ENCODE measurements around the gene SWT1.
A peak's percentile ranks its signal among the peaks of the same experiment; 100 is the strongest.

SWT1 gene, protein sequence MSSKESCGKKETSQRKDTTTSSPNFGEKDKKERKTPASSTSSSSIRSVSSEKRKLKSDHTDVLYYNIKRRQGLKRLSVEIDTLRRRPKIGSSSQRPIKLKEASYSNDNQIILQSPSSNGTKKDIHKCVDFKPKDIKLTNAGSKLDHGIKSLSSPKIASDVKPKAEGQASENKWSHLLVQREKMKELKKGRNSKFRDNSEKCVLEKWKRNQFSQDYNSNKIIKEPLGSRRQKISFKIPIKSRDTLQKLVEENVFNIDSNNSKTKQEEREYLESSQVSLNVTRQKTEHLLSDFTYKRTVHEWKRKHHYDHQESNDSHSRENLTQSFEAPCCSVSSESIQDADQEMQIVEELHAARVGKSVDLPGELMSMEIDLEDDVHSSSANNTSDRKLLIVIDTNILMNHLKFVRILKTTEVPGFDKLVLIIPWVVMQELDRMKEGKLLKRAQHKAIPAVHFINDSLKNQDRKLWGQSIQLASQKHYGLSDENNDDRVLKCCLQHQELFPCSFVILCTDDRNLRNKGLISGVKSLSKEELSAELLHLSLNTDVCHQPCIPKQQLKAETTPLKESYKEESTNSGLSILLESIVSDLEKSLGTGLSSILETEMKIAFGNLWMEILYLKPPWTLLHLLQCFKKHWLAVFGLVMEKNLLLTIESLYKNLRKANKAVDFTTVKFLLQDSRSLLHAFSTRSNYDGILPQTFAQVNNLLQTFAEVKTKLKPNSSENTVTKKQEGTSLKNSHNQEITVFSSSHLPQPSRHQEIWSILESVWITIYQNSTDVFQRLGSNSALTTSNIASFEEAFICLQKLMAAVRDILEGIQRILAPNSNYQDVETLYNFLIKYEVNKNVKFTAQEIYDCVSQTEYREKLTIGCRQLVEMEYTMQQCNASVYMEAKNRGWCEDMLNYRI

GRCh38 chr1:185156854-185157598 lies at the start of gene SWT1, which contains the start of gene TRMT1L:
Gene SWT1 (plus strand): TSS chr1:185157167. CDS start chr1:185160842, 3,675 bp downstream.
Gene TRMT1L (minus strand): TSS chr1:185156953. CDS start chr1:185156712, 241 bp downstream.
- intact Hi-C loops (cut with DNase I) = loop anchor here (2.0 to 10.0 kb wide), 5 partner anchors 110 to 1218 kb away; partner anchors contain the start of genes EDEM3, IVNS1ABP, ODR4 and RNF2
- peak; percentile 99 to 100 (median 100) for DNase-seq

GRCh38 chr1:185108321-185108720 lies 48.6 kb upstream of the SWT1 start:
- DNase-seq = no peak
- intact Hi-C loops (cut with DNase I) = no loop called here

- no peak for DNase-seq
- intact Hi-C loops (cut with DNase I) = no loop called here
Measured at GRCh38 chr1:185110145-185110544, 46.8 kb upstream of the SWT1 start.

GRCh38 chr1:185111873-185112272 lies 45.1 kb upstream of the SWT1 start:
- intact Hi-C loops (cut with DNase I) = no loop called here
- no peak for DNase-seq

DNA sequence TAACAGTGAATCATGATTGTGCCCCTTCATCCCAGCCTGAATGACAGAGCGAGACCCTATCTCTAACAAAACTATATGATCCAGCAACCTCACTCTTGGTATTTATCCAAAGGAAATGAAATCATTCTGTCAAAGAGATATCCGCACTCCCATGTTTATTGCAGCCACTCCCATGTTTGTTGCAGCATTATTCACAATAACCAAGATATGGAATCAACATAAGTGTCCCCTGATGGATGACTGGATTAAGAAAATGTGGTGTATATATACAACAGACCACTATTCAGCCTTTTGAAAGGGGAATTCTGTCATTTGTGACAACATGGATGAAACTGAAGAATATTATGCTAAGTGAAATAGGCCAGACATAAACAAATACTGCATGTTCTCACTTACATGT lies 44.6 kb upstream of the SWT1 start:
- intact Hi-C loops (cut with DNase I) = no loop called here
- no peak for DNase-seq

DNA sequence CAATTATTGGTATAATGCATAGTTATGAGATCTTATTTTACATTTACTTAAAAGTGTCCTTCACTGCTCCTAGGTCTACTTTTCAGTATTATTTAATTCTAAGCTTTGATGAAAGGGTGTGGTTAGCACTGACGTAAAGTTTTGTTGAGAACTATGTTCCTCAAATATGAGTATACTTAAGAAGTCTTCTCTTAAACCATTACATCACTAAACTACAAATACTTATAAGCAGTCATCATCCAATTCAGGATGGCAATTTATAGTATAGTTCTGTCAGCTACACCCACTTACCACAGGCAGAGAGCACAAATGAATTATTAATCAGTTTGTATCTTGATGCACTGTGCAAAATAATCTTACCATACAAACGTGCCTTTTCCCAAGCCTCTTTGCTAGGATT lies 27.3 kb upstream of the SWT1 start:
- DNase-seq = no peak
- intact Hi-C loops (cut with DNase I) = no loop called here

GRCh38 chr1:185132534-185132933 lies 24.4 kb upstream of the SWT1 start:
- intact Hi-C loops (cut with DNase I) = no loop called here
- no peak for DNase-seq

GRCh38 chr1:185137896-185138545 lies 18.9 kb upstream of the SWT1 start:
- intact Hi-C loops (cut with DNase I) = no loop called here
- no peak for DNase-seq

GRCh38 chr1:185139246-185139645 lies 17.7 kb upstream of the SWT1 start:
- intact Hi-C loops (cut with DNase I) = no loop called here
- no peak for DNase-seq

DNA sequence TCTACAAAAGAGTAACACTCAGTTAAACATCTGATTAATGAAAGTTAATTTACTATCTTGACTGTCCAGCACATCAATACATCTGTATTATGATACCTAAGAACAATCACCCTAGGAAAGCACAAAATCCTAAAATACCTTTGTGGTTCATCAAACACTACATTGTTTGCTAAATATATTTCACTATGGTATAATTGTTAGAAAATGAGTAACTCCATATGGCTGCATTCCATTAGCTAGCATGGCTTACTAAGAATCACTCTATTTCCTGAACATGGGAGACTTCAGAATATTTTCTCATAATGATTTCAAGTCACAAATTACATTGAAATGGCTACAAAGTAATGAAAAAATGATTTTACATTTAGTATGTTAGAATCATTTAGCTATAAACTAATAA lies 12.7 kb upstream of the SWT1 start:
- intact Hi-C loops (cut with DNase I) = no loop called here
- no peak for DNase-seq

DNA sequence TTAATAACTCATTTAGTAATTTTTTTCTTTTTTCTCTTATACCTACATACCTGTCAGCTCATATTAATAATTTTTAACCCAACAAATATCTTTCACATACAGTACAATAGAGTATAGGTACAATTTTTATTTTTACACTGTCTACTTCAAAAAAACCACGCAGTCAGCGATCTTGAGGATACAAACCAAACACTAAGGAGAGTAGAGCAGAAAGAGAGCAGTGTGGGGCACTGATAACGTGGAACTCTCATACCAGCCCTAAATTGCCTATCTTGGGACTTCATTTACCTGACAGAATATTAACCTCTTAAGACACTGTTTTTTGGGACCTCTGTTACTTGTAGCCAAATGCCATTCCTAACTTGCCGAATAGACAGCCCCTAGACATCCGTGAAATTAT lies 5.8 kb upstream of the SWT1 start:
- DNase-seq = no peak
- intact Hi-C loops (cut with DNase I) = loop anchor here (10.0 kb wide), 1 partner anchor 1224 kb away; the partner anchor contains the start of genes ODR4 and TPR

DNA sequence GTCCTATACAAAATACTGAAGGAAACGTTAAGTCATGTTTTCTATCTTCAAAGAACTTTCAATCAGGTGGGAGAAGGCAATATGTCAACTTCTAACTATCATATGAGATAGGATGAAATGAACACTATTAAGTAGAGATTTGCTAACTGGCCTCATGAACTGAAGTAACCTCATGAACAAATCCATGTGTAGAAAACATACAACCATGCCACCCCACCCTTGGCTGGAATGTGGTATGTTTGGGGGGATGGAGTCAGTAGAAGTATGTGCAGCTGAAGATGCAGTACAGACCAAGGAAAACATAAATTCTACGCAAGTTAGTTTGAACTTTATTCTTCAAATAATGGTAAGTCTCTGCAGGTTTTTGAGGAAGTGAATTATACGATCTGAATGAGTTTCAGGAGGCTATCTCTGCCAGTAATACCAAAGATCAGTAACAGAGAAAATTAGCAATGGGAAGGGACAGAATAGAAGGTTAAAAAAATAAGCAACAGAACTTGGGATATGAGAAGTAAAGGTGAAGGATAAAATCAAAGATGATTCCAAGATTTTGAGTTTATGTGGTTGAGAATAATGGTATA lies 4.7 kb upstream of the SWT1 start:
- no peak for DNase-seq
- intact Hi-C loops (cut with DNase I) = loop anchor here (10.0 kb wide), 1 partner anchor 1223 kb away; the partner anchor contains the start of genes ODR4 and TPR

DNA sequence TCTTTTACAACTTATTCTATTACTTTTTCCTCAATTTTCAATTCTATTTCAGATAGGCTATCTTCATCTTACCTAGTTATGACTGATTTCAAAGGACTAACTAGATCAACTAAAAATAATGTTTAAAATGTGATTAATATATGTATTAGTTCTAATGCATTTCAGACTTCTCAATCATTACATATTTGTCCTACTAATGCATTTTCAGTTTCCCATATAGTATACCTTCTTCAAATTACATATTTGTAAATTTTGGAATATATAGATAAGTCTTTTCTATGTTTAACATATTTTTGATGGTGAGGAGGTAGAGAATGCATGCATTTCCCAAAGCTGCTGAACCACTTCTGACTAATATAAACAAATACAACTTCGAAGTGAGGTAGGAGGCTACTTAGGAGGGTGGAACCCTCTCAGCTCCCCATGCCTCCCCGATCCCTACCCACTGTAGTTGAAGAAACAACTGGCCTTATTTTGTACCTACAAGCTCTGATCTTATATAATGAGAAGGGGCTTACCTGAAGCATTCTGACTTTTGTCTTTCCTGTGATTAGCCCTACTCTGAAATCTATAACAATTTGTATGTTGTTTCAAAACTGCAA lies 2.0 kb upstream of the SWT1 start:
- DNase-seq = no peak
- intact Hi-C loops (cut with DNase I) = loop anchor here (5.0 to 10.0 kb wide), 3 partner anchors 108 to 1220 kb away; partner anchors contain the start of genes ODR4, RNF2 and TPR

DNA sequence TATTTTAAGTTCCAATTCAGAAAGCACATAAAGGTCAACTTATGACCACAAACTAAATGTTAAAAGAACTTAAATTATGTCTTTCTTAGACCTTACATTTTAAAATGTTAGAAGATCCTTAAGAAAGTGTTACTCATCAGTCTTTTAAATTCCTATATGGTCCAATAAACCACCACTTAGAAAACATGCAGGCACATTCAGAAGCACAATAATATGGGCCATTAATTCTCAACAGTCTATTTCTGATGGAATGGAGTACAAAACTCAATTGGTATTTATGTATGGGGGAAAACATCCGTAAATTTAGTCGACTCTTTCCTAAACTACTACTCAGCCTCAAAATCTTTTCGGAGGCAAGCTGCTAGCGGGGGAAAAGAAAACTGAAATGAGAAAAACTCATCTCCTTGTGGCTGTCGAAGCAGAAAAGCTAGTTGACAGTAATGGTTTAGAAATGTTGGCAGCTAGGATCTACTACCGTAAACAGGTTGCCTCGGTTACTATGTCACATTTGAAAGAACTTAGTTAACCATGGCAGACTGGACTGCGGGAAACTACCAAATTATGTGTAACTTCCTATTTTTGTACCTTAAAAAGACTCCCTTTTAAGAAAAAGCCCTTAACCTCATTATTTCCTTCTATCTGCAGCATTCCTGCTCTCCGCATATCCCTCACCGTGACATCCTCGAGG lies 1.2 kb upstream of the SWT1 start:
- intact Hi-C loops (cut with DNase I) = loop anchor here (2.0 to 10.0 kb wide), 5 partner anchors 108 to 1219 kb away; partner anchors contain the start of genes EDEM3, IVNS1ABP, ODR4 and RNF2
- no peak for DNase-seq

DNA sequence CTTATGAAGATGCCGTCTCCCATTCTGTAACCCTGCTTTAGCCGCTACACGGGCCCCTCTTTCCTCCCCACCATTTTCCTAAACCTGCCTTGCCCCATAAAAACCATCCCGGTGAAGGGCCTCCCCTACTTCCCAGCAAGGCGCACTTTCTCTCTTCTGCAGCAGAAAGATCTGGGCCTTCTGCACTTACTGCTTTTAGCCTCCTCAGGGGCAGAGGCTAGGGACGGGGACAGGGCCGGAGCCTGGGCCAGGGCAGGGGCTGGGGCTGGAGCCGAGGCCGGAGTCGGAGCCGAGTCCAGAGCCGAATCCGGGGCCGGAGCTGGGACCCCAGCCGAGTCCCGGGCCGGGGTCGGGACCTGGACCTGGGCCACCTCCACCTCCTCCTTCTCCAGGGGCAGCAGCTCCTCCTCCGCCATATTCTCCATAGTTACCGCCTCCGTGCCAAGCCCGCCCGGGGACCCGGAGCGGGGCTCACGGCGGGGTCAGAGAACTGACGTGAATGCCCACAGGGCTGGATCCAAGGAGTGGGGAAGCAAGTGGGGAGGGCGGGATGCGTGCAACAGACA lies 596 bp upstream of the SWT1 start:
- intact Hi-C loops (cut with DNase I) = loop anchor here (2.0 to 10.0 kb wide), 5 partner anchors 109 to 1218 kb away; partner anchors contain the start of genes EDEM3, IVNS1ABP, ODR4 and RNF2
- DNase-seq = peak in 6 of 42 donors; percentile 21 to 73 (median 58)
